Measurements from ENCODE around the gene TEX36. TPM values are rescaled to one million over a fixed set of nuclear protein-coding genes. Genes with fewer than 3 reads are reported as not detected.
"Not testable (repeated sequence)": the region's sequence is repeated elsewhere in the genome, so short reads cannot be mapped to it uniquely, and the experiment has no call there.

The TEX36 gene
- total RNA-seq, 1 donor from 2014 or later = not detected

GRCh38 chr10:125631806-125632205 lies 51.2 kb downstream of the TEX36 start:
- DNase-seq (ENCODE audit: low spot score) = no peak

GRCh38 chr10:125629758-125630376 lies 53.1 kb downstream of the TEX36 start:
- no peak for DNase-seq (ENCODE audit: low spot score)

- DNase-seq (ENCODE audit: low spot score) = no peak
These were observed 54.6 kb downstream of the TEX36 start for GRCh38 chr10:125628104-125629049.

GRCh38 chr10:125627646-125628045 lies 55.3 kb downstream of the TEX36 start:
- DNase-seq (ENCODE audit: low spot score) = no peak

GRCh38 chr10:125626671-125627070 lies 56.3 kb downstream of the TEX36 start:
- no peak for DNase-seq (ENCODE audit: low spot score)

GRCh38 chr10:125625586-125625985 lies 57.4 kb downstream of the TEX36 start:
- DNase-seq (ENCODE audit: low spot score) = no peak

GRCh38 chr10:125624800-125625199 lies 58.2 kb downstream of the TEX36 start:
- no peak for DNase-seq (ENCODE audit: low spot score)

GRCh38 chr10:125621052-125621451 lies 61.9 kb downstream of the TEX36 start:
- DNase-seq (ENCODE audit: low spot score) = no peak

- DNase-seq (ENCODE audit: low spot score) = no peak
These were observed 62.6 kb downstream of the TEX36 start for GRCh38 chr10:125620401-125620800.

GRCh38 chr10:125613062-125613461 lies 69.9 kb downstream of the TEX36 start:
- not testable (repeated sequence) for DNase-seq (ENCODE audit: low spot score)

- no peak for DNase-seq (ENCODE audit: low spot score)
These were observed 71.2 kb downstream of the TEX36 start for GRCh38 chr10:125611756-125612155.

GRCh38 chr10:125611216-125611615 lies 71.7 kb downstream of the TEX36 start:
- DNase-seq (ENCODE audit: low spot score) = no peak

- no peak for DNase-seq (ENCODE audit: low spot score)
These were observed 73.1 kb downstream of the TEX36 start for GRCh38 chr10:125609859-125610258.

- DNase-seq (ENCODE audit: low spot score) = no peak
These were observed 74.5 kb downstream of the TEX36 start for GRCh38 chr10:125608474-125608873.

- DNase-seq (ENCODE audit: low spot score) = no peak
These were observed 75.2 kb downstream of the TEX36 start for GRCh38 chr10:125607689-125608290.

GRCh38 chr10:125606414-125607010 lies 76.5 kb downstream of the TEX36 start:
- DNase-seq (ENCODE audit: low spot score) = no peak

Other genes with a start within 250 kb of the TEX36 start
- 15.4 TPM for gene EDRF1, start 36.5 kb upstream of the TEX36 start, total RNA-seq
- 0.17 TPM for gene MMP21, start 92.7 kb upstream of the TEX36 start, total RNA-seq
- gene UROS, start 140.1 kb upstream of the TEX36 start, total RNA-seq = 36.1 TPM
- gene BCCIP, start 140.4 kb upstream of the TEX36 start, total RNA-seq = 40.7 TPM
- 31.7 TPM for gene DHX32, start 198.1 kb upstream of the TEX36 start, total RNA-seq
- gene FANK1, start 213.4 kb upstream of the TEX36 start, total RNA-seq = 5.3 TPM